Renal cortical epithelial cell (primary cell): ENCODE data around the gene ACAD8. TPM values are rescaled to one million over a fixed set of nuclear protein-coding genes. Genes with fewer than 3 reads are reported as not detected.
"Not testable (repeated sequence)": the region's sequence is repeated elsewhere in the genome, so short reads cannot be mapped to it uniquely, and the experiment has no call there.

Experiments
- DNase-seq: peaks from one replicate; pipeline ENCODE4 v3.0.0-alpha.2; 2011; ENCODE audit warnings: low read depth
- total RNA-seq: library from RNA; depleted of rRNA; stranded (reverse); fragments of >200 nt; gene quantifications from 2 replicates; pipeline ENCODE4 v1.2.3, GENCODE V29; 2014

Gene ACAD8
- total RNA-seq, 1 donor from 2014 or later = 31.2 TPM

DNA sequence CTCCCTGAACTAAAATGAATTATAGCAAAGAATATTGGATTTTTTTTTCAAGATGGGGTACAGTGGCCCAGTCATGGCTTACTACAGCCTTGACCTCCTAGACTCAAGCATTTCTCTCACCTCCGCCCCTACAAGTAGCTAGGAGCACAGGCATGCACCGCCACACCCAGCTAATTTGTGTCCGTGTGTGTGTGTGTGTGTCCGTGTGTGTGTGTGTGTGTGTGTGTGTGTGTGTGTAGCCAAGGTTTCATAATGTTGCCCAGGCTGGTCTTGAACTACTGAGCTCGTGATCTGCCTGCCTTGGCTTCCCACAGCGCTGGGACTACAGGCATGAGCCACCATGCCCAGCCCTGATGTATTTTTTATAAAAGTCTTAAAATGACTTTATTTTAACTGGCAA is 12.8 kb upstream of the ACAD8 start:
- no peak for DNase-seq

DNA sequence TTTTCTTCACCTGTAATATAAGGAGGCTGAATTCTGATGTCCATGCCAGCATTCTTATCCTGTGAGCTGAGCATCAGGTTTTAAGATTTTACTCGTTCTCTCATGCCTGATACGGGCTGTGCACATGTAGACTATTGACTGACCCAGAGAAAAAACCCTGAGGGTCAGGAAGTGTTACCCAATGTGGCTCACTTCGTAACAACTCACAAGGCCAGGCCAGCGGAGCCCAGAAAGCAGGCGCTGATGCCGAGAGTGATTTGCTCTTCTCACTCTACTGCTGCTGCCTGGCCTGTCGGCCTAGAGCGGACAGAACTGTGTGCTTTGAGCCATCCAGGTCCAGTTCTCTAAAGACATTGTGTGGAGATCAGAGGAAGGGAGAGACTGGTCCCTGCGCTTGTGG is 11.0 kb upstream of the ACAD8 start:
- DNase-seq = no peak

- no peak for DNase-seq
Observed at GRCh38 chr11:134243913-134244312, 9.5 kb upstream of the ACAD8 start.

- DNase-seq = no peak
Observed at GRCh38 chr11:134244593-134244992, 8.8 kb upstream of the ACAD8 start.

DNA sequence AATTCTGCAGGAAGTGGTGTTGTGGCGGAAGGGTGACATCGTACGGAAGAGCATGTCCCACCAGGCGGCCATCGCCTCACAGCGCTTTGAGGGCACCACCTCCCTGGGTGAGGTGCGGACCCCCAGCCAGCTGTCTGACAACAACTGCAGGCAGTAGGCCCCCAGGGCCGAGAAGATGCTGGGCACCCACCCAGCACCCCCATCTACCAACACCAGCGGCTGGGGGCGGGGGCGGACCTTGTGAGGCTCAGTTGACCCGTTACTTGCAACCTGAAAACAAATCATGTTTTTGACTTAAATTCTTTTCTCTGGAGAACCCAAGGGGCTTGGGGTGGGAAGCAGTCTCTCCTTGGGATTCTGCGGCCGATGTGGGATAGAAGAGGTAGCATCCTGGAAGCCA is 7.9 kb upstream of the ACAD8 start:
- DNase-seq = no peak

DNA sequence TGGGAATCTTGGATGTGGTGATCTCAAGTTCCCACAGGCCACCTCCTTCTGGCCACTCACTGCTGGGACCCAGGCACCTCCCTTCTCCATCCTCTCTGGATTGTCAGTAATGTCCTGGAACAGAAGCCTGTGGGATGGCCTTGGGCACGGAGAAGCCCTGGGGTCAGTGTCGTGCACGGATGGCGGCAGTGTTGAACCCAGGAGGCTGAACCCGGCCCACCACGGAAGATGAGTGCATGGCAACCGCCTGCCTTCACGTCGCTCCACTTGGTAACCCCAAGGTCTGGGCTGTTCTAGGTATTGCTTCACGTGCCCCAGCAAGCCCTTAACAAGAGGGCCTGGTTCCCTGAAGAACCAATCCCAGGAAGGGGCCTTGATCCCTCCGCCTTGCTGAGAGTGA is 7.3 kb upstream of the ACAD8 start:
- no peak for DNase-seq

DNA sequence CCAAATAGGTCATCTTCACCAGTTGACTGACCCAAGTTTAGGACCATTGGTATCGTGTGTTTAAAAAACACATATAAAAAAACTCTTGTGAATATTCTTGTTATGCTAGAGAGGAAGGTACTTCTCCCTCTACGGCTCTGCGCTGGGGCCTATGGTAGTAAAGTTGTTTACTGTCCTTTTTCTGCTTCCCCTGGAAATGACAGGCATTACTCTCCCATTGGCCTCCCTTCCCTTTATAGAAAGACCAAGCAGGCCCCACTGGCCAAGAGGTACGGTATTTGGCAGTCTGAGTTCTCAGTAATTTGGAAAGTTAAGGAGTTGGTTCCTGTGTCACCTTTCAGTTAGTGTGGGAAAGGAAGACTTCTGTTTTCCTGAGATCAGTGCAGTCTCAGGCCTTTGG is 6.7 kb upstream of the ACAD8 start:
- no peak for DNase-seq

- no peak for DNase-seq
Observed at GRCh38 chr11:134248910-134249480, 4.4 kb upstream of the ACAD8 start.

GRCh38 chr11:134250246-134250645 is 3.1 kb upstream of the ACAD8 start:
- no peak for DNase-seq

DNA sequence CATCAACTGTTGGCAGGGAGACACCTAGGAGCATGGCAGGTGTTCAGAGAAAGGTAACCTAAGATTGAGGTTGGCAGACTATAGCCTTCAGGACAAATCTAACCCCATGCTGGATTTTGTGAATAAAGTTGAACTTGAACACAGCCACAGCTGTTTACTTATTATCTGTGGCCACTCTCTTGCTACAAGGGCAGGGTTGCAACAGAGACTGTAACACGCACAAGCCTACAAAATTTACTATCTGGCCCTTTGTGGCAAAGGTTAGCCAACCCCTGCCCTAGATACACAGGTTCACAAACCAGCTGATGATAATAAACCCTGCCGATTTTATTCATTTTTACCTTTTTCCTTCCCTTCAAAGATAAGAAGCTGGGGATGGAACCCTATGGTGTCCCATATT is 2.7 kb upstream of the ACAD8 start:
- DNase-seq = no peak

- no peak for DNase-seq
Observed at GRCh38 chr11:134252346-134253187, 801 bp upstream of the ACAD8 start.

DNA sequence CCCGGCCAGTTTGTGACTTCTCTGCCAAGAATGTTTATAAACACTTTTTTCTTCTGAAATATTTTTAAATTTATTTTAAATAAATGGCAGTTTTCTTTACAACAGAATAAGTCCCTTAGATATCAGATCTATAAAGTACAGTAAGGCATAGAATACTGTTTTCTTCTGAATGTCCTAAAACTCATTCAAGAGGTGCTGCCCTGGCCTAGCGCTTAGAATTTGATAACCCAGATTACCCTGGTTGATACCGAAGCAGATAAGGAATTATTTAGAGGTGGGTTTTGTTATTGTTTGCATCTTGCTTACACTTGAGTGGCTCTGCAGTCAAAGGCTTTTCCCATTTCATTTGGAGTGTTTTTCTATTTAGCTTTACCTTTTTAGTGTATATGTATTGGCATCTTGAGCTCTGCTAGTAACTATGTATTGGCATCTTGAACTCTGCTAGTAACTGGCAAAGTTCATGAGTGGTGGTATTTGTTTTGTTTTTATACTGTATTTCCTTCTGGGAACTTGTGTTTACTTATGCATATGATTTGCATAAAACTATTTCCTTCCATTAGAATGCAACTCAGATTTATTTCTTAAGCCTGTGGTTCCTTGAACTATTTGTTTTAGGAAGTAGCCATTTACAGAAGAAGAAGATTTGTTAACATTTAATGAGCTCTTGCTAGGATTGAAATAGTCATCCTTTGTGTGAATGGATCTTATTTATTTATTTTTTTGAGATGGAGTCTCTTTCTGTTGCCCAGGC is 1.2 kb downstream of the ACAD8 start:
- DNase-seq = no peak

DNA sequence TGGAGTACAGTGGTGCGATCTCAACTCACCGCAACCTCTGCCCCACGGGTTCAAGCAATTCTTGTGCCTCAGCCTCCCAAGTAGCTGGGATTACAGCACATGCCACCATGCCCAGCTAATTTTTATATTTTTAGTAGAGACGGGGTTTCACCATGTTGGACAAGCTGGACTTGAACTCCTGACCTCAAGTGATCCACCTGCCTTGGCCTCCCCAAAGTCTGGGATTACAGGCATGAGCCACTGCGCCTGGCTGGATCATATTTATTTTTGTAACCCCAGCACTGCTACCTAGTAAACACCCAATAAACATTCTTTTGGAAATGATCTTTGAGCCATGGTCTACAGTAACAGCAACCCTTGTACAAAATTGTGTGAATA is 1.8 kb downstream of the ACAD8 start:
- DNase-seq = not testable (repeated sequence)

- no peak for DNase-seq
Observed at GRCh38 chr11:134257101-134257500, 3.7 kb downstream of the ACAD8 start.

DNA sequence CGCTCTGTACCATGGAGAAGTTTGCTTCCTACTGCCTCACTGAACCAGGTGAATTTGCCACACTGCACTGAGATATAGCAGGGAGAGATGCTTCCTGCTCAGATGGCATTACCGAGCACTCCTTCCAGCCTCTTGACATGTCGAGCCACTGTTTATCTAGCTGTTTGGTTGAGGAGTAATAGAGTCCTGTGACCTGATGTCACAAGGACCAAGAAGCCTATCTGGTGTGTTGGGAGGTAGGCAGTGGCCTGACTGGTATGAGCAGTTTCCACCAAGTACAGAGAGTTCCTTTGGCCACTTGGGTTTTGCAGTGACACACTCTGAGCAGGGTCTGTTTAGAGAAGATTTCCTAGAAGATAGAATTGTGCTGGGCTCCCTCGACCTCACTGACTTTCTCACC is 5.2 kb downstream of the ACAD8 start:
- no peak for DNase-seq

DNA sequence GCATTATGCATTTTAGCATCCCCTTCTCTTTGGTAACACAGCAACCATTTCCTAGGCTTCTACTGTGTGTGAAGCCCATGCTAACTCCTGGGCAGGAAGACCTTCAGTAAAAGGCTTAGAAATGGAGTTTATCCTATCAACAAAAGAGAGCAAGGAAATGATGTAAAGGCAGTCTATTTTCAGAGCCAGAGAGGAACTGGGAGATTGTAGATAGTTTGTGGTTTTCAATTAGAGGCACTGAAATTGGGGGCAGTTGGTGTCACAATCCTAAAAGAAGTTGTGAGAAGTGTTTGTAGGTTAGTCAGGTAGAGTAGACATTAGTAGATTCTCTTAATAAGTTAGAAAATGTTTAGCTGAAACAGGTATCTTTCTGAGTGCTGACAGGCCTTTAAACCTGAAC is 7.1 kb downstream of the ACAD8 start:
- no peak for DNase-seq

DNA sequence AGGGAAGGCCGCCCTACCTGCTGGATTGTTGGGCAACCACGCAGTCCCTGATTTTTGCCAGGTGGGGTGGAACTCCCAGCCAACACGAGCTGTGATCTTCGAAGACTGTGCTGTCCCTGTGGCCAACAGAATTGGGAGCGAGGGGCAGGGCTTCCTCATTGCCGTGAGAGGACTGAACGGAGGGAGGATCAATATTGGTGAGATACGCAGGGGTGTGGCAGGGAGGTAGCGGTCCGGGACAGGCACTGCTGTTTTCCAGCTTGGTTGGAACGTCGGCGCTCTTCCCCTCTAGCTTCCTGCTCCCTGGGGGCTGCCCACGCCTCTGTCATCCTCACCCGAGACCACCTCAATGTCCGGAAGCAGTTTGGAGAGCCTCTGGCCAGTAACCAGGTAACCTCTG is 7.6 kb downstream of the ACAD8 start:
- no peak for DNase-seq

DNA sequence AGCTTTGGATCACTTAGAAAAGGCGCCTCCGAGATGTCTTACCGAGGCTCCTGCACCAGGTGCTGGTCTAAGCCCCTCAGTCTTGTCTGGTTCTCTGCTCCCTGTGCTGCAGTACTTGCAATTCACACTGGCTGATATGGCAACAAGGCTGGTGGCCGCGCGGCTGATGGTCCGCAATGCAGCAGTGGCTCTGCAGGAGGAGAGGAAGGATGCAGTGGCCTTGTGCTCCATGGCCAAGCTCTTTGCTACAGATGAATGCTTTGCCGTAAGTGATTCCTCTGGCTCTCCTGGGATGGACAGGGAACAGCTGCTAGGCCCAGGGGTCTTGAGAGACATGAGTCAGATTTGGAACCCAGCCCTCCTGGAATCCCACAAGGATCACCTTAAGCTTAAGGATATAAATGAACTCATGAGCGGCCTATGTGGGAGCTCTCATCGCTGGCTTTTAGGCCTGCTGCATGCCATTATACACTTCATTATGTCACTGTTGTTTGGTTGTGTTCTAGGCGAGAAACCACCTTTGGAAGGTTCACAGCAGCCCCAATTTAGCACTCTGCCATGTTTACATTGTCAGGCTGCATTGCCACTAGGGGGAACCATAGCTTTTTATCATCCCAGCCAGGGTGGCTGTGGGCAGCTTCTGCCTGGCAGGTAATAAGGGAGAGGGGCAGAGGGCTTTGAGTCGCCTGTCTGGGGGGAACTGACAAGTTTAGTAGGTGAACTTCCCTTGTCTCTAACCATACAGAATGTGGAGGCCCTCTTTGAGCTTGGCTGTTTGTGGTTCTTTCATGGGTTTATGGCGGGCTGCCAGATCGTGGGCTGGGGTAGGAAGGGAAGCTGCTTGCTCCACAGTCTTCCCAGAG is 8.5 kb downstream of the ACAD8 start:
- DNase-seq = no peak

DNA sequence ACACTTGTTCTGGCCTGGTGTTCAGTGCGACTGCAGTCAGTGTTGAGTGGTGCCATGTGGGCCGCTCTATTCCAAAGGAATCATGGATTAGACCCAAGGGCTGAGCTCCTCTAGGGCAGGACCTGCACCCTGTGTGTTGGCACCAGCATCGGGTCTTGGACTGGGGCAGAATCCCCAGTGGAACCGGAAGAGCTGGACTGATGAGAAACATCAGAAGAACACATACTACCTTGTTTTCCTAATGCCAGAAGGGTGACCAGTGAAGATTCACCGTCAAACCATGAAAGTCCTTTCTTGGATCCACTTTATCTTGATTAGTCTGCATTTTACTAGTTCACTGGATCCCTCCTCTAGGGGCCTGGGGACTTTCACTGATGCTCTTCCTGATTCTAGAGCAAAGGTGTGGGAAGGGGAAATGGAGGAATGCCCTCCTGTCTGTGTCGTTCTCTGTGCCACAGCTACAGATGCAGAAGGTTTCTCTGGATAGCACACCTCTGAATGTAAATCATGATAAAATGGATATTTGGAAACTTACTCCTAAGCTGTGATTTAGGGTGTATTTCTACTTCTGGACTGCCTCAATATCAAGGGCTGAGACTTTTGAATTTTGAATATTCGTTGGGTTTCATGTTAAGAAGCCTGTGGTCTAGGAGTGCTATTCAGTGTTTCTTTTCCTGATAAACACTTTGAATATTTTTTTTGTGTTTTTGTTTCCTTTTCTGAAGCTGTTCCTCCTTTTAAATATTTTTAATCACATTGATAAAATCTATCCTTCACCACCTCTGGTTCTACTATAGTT is 11.8 kb downstream of the ACAD8 start:
- DNase-seq = no peak

DNA sequence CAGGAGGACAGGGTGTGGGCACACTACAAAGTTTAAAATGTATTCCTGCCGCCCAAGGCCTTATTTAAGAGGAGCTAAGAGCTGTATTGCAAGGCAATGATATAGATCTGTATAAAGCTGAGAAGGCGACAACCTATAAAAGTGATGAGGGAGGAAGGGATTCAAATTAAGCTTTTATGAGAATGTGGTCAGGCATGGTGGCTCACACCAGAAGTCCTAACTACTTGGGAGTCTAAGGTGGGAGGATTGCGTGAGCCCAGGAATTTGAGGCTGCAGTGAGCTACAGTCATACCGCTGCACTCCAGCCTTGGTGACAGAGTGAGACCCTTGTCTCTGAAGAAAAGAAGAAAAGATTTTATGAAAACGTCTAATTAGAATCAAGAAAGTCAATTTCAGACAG is 13.1 kb downstream of the ACAD8 start:
- DNase-seq = no peak

DNA sequence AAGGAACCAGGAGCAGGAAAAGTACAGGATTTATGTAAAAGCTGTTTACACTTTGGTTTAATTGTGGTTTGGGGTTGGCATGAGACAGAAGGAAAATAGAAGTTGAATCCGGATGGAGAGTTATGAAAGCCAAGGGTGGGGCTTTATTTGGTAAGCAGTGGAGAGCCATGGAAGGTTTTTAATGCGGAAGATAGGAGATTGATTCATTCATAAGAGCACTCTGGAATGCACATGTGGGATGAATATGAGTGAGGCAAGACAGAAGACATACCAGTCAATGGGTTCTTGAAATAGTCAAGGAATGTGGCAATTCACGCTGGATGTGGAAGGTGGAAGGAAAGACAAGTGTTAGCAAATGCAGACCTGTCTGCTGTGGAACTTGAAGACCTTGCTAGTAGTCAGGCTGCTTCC is 13.5 kb downstream of the ACAD8 start:
- no peak for DNase-seq
